Activated T-cell treated with anti-CD3 and anti-CD28 coated beads, Interleukin-2, amount 50 U/mL, for 4 hours (primary cell): ENCODE measurements around the gene RAB42. TPM values are rescaled to one million over a fixed set of nuclear protein-coding genes. Genes with fewer than 3 reads are reported as not detected.
"Not testable (repeated sequence)": the region's sequence is repeated elsewhere in the genome, so short reads cannot be mapped to it uniquely, and the experiment has no call there.

Source experiments
- ATAC-seq, 2 donors: fragments of 200-7000 bp; cut with Tn5 transposase; one replicate each; pipeline ENCODE4 v1.10.0; 2021
- DNase-seq: peaks from one replicate; pipeline ENCODE4 v3.0.0-alpha.2; 2020
- H3K27me3 Mint-ChIP-seq: one replicate; pipeline ENCODE4 v1.8.0; 2021; ENCODE audit warnings: low read depth, mixed read lengths
- H3K36me3 Mint-ChIP-seq: one replicate; pipeline ENCODE4 v1.8.0; 2022; ENCODE audit warnings: mixed read lengths; ENCODE audit not compliant: insufficient read depth
- H3K4me1 Mint-ChIP-seq: one replicate; pipeline ENCODE4 v1.8.0; 2021; ENCODE audit warnings: low read depth, mixed read lengths
- H3K4me3 Mint-ChIP-seq: one replicate; pipeline ENCODE4 v1.8.0; 2021; ENCODE audit warnings: mild to moderate bottlenecking, moderate library complexity, mixed read lengths
- H3K9me3 Mint-ChIP-seq: one replicate; pipeline ENCODE4 v1.8.0; 2021; ENCODE audit warnings: mixed read lengths
- total RNA-seq, 3 donors: library from RNA; stranded (reverse); gene quantifications; one replicate each; pipeline ENCODE4 v1.2.1, GENCODE V29; 2021

Gene RAB42
- total RNA-seq, 3 donors from 2014 or later = not detected

DNA sequence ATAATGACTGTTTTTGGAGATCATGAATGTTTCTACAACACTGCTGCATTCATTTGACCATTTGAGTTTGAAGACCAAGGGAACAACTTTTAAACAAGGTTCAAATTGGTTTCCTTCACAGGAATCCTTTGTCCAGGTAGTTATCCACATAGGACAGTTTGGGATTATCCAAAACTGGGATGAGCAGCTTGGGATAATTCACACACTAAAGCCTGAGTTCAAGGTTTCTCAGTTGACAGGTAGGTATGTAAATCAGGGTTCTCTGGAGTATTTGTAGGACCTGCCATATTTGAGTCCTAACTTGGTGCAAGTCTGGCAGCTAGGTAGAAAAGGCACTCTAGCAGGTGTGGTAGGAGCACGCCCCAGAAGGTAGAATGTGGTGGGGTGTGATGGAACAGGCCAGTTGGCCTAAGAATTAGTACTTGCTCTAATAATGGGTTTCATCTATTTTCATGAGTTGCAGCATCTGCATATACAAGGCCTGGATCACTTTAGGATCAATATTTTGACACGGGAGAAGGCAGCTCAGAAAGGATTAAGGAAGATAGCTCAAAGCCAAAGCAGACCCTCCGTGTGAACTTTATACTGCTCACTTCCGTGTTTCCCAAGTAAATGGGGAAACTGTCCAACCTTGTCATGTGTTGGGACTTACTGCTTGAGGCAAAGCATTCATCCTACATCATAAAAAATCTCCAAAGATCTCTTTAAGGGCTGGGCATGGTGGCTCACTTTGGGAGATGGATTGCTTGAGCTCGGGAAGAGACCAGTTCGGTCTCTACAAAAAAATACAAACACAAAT, 14.1 kb upstream of the RAB42 start:
- H3K4me3 Mint-ChIP-seq = peak overlapping the region; percentile 99
- no peak for DNase-seq
- ATAC-seq = peak; percentile 3 to 6
- H3K36me3 Mint-ChIP-seq = peaks cover 36% of the 10 kb centered on the region
- no peaks in the 10 kb centered on the region for H3K9me3 Mint-ChIP-seq
- no peaks in the 10 kb centered on the region for H3K27me3 Mint-ChIP-seq
- peaks cover 24% of the 10 kb centered on the region for H3K4me1 Mint-ChIP-seq

- H3K4me1 Mint-ChIP-seq = peaks cover 26% of the 10 kb centered on the region
- no peak for ATAC-seq
- no peak for DNase-seq
- no peaks in the 10 kb centered on the region for H3K27me3 Mint-ChIP-seq
- H3K9me3 Mint-ChIP-seq = no peaks in the 10 kb centered on the region
- peaks cover 36% of the 10 kb centered on the region for H3K36me3 Mint-ChIP-seq
- peak overlapping the region; percentile 99 for H3K4me3 Mint-ChIP-seq
Measured at GRCh38 chr1:28578696-28579218, 13.3 kb upstream of the RAB42 start.

GRCh38 chr1:28579401-28579800, 12.7 kb upstream of the RAB42 start:
- no peak for DNase-seq
- H3K27me3 Mint-ChIP-seq = no peaks in the 10 kb centered on the region
- H3K4me1 Mint-ChIP-seq = peaks cover 26% of the 10 kb centered on the region
- peaks cover 36% of the 10 kb centered on the region for H3K36me3 Mint-ChIP-seq
- ATAC-seq = no peak
- peak overlapping the region; percentile 99 for H3K4me3 Mint-ChIP-seq
- H3K9me3 Mint-ChIP-seq = no peaks in the 10 kb centered on the region

GRCh38 chr1:28580722-28581530, 11.1 kb upstream of the RAB42 start:
- H3K9me3 Mint-ChIP-seq = no peaks in the 10 kb centered on the region
- peak overlapping the region; percentile 99 for H3K4me3 Mint-ChIP-seq
- no peaks in the 10 kb centered on the region for H3K27me3 Mint-ChIP-seq
- peak; percentile 57 for DNase-seq
- peaks cover 26% of the 10 kb centered on the region for H3K4me1 Mint-ChIP-seq
- peak; percentile 21 to 25 for ATAC-seq
- H3K36me3 Mint-ChIP-seq = peaks cover 36% of the 10 kb centered on the region

DNA sequence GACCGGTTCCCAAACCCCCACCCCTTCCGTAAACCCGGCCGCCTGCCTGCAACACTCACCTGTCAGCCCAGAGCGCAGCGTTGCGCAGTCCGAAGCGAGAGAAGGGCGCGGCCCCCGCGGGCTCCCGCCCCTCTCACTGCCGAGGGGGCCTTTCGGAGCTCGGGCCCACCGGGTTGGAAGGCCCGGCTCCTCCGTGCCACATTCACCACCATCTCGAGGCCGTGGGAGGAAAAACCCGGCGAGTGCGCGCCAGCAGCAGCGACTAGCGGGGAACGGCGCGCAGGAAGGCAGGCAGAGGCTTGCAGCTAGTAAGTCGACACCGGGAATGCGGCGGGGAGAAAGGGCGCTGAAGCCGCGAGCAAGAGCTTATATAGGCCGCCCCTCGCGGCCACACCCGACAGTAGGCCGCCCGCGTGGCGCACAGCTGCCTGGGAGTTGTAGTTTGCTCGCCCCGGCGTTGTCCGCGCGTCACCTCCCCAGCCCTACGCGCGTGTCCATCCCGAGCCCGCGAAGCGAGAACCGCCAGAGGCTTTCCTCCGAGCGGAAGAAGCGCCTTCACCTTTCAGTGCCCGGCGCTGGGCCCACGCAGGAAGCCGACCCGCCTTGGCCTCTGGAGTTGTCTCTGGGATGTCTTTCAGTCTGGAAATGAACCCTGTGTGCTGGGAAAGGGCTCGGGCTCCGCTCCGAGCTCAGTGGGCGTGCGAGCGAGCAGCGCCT, 10.4 kb upstream of the RAB42 start:
- DNase-seq (peak; percentile 92), ATAC-seq (peak; percentile 80 to 84)
- Mint-ChIP-seq H3K27me3 (no peaks in the 10 kb centered on the region), H3K36me3 (peaks cover 36% of the 10 kb centered on the region), H3K9me3 (no peaks in the 10 kb centered on the region), H3K4me1 (peaks cover 26% of the 10 kb centered on the region), H3K4me3 (peak overlapping the region; percentile 99)

DNA sequence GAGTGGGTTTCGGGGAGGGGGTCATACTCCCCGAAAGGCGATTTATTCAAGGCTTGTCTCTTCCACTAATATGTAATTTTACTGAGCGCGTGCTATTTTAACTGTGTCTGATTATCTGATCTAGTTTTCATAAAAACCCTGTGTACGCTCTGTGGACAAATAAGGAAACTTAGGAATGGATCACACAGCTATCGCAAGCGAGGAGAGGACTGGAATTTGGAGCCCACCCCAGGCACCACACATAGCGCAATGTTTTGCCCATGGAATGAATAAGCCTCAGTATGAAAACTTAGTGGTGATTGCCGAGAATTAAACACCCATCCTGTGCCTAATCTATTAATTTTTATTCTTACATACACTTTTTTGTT, 9.8 kb upstream of the RAB42 start:
- peaks cover 36% of the 10 kb centered on the region for H3K36me3 Mint-ChIP-seq
- no peaks in the 10 kb centered on the region for H3K27me3 Mint-ChIP-seq
- H3K9me3 Mint-ChIP-seq = no peaks in the 10 kb centered on the region
- H3K4me1 Mint-ChIP-seq = peaks cover 26% of the 10 kb centered on the region
- H3K4me3 Mint-ChIP-seq = peak overlapping the region; percentile 99
- DNase-seq (no peak), ATAC-seq (no peak)

- not testable (repeated sequence) for H3K9me3 Mint-ChIP-seq, H3K4me1 Mint-ChIP-seq, ATAC-seq, H3K36me3 Mint-ChIP-seq, H3K27me3 Mint-ChIP-seq, H3K4me3 Mint-ChIP-seq, DNase-seq
Measured at GRCh38 chr1:28586585-28587391, 5.3 kb upstream of the RAB42 start.

DNA sequence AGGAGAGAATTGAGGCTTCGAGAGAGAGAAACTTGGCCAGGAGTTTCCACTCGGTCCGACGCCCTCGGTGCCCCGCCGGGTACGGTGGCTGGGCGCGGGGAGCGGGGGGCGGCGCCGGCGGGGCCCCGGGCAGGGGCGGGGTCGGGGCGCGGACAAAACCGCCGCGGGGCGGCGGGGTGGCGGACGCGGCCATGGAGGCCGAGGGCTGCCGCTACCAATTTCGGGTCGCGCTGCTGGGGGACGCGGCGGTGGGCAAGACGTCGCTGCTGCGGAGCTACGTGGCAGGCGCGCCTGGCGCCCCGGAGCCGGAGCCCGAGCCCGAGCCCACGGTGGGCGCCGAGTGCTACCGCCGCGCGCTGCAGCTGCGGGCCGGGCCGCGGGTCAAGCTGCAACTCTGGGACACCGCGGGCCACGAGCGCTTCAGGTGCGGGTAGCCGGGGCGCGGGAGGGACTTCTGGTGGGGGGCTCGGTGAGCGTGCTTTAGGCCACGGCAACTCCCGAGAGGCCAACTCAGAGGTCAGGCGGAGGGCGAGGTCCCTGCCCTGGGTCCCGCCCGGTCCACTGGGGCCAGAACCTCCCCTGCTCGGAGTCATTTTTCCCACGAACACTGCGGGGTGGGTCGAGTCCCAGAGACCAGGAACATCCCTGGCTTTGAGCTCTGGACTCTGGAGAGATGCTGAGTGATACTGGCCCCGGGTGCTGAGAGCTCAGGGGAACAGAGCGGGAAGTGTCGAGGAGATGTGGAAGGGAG, 431 bp downstream of the RAB42 start:
- Mint-ChIP-seq H3K27me3 (peaks cover 4% of the 10 kb centered on the region), H3K4me1 (peaks cover 7% of the 10 kb centered on the region), H3K4me3 (peak overlapping the region; percentile 76), H3K9me3 (no peaks in the 10 kb centered on the region), H3K36me3 (peaks cover 3% of the 10 kb centered on the region)
- no peak for DNase-seq
- peak; percentile 78 to 84 for ATAC-seq

GRCh38 chr1:28593988-28594356, 1.9 kb downstream of the RAB42 start:
- not testable (repeated sequence) for H3K27me3 Mint-ChIP-seq, DNase-seq, H3K9me3 Mint-ChIP-seq, ATAC-seq, H3K4me1 Mint-ChIP-seq, H3K36me3 Mint-ChIP-seq, H3K4me3 Mint-ChIP-seq

GRCh38 chr1:28594686-28595411, 2.8 kb downstream of the RAB42 start:
- not testable (repeated sequence) for DNase-seq, H3K4me1 Mint-ChIP-seq, H3K9me3 Mint-ChIP-seq, H3K4me3 Mint-ChIP-seq, ATAC-seq, H3K27me3 Mint-ChIP-seq, H3K36me3 Mint-ChIP-seq

DNA sequence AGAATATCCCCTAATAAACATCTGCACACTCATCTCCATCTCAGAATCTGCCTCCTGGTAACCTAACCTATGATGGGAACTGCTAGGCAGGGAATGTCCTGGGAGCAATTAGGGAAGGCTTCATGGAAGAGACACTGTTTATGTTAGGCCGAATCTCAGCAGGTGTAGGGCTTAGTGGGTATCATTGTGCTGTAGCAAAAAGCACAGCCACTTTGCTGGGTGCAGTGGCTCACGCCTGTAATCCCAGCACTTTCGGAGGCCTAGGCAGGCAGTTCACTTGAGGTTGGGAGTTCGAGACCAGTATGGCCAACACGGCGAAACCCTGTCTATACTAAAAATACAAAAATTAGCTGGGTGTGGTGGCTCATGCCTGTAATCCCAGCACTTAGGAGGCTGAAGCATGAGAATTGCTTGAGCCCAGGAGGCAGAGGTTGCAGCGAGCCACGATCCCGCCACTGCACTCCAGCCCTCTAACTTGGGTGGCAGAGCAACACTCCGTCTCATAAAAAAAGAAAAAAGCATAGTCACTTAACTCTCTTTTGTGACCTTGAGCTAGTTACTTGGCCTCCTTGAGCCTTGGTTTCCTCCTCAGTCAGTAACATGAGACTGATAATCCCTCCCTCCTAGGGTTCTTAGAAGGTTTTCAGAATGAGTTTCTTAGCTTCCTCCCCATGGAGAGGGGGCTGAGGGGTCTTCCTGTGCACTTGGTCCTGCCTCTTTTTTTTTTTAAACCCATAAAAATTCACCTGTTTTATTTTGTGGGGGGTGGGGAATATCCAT, 3.5 kb downstream of the RAB42 start:
- ATAC-seq (no peak), DNase-seq (no peak)
- Mint-ChIP-seq H3K36me3 (peaks cover 4% of the 10 kb centered on the region), H3K4me3 (no peak overlapping the region), H3K9me3 (no peaks in the 10 kb centered on the region), H3K4me1 (peaks cover 7% of the 10 kb centered on the region), H3K27me3 (peaks cover 4% of the 10 kb centered on the region)

- H3K4me1 Mint-ChIP-seq, ATAC-seq: not testable (repeated sequence)
Measured at GRCh38 chr1:28596276-28596675, 4.2 kb downstream of the RAB42 start.

More at GRCh38 chr1:28596276-28596675, 4.2 kb downstream of the RAB42 start:
- not testable (repeated sequence) for H3K36me3 Mint-ChIP-seq, H3K27me3 Mint-ChIP-seq, H3K9me3 Mint-ChIP-seq, DNase-seq, H3K4me3 Mint-ChIP-seq
